ENCODE results near the gene ARAF.

ARAF gene

GRCh38 chrX:47572773-47573340 lies 11.9 kb downstream of the ARAF start:
- TF ChIP-seq CTCF (conservative IDR thresholded peaks at IDR 0.05; ENCODE audit: control insufficient read depth, insufficient read depth, low read depth, low read length) = no peak
- H3K4me3 ChIP-seq (ENCODE audit: control insufficient read depth, low read depth, low read length) = no peak overlapping the region
- no peak for DNase-seq (ENCODE audit: low read depth)

- no peak overlapping the region for H3K4me3 ChIP-seq (ENCODE audit: control insufficient read depth, low read depth, low read length)
- DNase-seq (ENCODE audit: low read depth) = peak; percentile 79
- no peak for TF ChIP-seq CTCF (conservative IDR thresholded peaks at IDR 0.05; ENCODE audit: control insufficient read depth, insufficient read depth, low read depth, low read length)
Measured at GRCh38 chrX:47573341-47574075, 12.5 kb downstream of the ARAF start.

- TF ChIP-seq CTCF (conservative IDR thresholded peaks at IDR 0.05; ENCODE audit: control insufficient read depth, insufficient read depth, low read depth, low read length) = no peak
- H3K4me3 ChIP-seq (ENCODE audit: control insufficient read depth, low read depth, low read length) = no peak overlapping the region
Measured at GRCh38 chrX:47574076-47574546, 13.1 kb downstream of the ARAF start.

GRCh38 chrX:47574547-47575301 lies 13.7 kb downstream of the ARAF start:
- no peak for TF ChIP-seq CTCF (conservative IDR thresholded peaks at IDR 0.05; ENCODE audit: control insufficient read depth, insufficient read depth, low read depth, low read length)
- H3K4me3 ChIP-seq (ENCODE audit: control insufficient read depth, low read depth, low read length) = no peak overlapping the region
- no peak for DNase-seq (ENCODE audit: low read depth)

More at GRCh38 chrX:47574076-47574546, 13.1 kb downstream of the ARAF start:
- DNase-seq (ENCODE audit: low read depth) = no peak

- no peak overlapping the region for H3K4me3 ChIP-seq (ENCODE audit: control insufficient read depth, low read depth, low read length)
- TF ChIP-seq CTCF (conservative IDR thresholded peaks at IDR 0.05; ENCODE audit: control insufficient read depth, insufficient read depth, low read depth, low read length) = no peak
- no peak for DNase-seq (ENCODE audit: low read depth)
Measured at GRCh38 chrX:47576021-47576898, 15.3 kb downstream of the ARAF start.

GRCh38 chrX:47577424-47577823 lies 16.4 kb downstream of the ARAF start:
- DNase-seq (ENCODE audit: low read depth) = peak; percentile 55
- H3K4me3 ChIP-seq (ENCODE audit: control insufficient read depth, low read depth, low read length) = no peak overlapping the region
- no peak for TF ChIP-seq CTCF (conservative IDR thresholded peaks at IDR 0.05; ENCODE audit: control insufficient read depth, insufficient read depth, low read depth, low read length)
